MV-4-11 (cell line): ENCODE results near the gene ADGRL1.
"Not testable (repeated sequence)": the region's sequence is repeated elsewhere in the genome, so short reads cannot be mapped to it uniquely, and the experiment has no call there.

ENCODE experiments used
- DNase-seq: peaks from one replicate; lab custom pipeline; 2025; lab: John Stamatoyannopoulos, UW

The ADGRL1 gene

DNA sequence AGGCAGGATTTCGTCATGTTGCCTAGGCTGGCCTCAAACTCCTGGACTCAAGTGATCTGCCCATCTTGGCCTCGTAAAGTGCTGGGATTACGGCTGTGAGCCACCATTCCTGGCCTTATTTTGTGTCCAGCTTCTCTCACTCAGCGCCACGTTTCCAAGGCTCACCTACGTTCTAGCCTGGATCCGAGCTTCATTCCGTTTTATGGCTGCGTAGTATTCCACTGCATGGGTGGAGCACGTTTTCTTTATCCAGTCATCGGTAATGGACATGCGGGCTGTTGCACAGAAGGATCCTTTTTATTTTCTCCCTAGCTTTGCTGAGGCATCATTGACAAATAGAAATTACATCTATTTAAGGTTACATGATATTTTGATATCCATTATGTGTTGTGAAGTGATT lies 16.6 kb downstream of the ADGRL1 start:
- no peak for DNase-seq

DNA sequence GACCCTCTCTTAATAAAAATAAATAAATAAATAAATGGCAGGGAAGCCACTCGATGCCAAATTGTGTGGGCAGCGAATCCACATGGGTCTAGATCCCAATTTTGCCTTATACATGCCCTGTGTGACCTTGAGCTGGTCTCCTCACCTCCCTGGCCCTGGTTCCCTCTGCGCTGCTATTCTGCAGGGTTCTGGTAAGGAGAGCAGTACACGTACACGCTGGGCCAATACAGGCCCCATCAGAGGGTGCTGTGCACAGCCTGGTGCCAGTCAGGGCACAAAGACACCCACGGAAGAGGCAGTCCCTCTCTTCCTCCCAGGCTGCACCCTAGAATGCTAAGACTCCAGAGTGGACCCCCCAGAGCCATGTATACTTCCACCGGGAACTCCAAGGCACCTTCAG lies 17.9 kb downstream of the ADGRL1 start:
- not testable (repeated sequence) for DNase-seq

DNA sequence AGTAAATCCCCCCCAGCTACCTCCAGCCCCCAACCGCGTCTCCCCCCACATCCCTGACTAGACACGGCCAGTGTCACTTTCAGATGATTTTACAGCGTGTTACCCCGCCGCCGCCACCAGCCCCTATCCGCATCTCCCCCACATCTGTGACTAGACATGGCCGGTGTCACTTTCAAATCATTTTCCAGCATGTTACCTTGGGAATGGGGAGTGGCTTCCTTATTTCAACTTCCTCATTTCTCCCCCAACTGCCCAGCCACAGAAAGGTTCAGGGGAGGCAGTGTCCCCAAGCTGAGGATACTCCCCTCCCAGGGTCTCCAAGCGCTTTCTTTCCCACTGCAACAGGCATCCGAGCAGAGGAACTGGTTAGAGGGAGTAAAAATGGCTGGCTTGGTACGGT lies 18.4 kb downstream of the ADGRL1 start:
- peak; percentile 57 for DNase-seq

DNA sequence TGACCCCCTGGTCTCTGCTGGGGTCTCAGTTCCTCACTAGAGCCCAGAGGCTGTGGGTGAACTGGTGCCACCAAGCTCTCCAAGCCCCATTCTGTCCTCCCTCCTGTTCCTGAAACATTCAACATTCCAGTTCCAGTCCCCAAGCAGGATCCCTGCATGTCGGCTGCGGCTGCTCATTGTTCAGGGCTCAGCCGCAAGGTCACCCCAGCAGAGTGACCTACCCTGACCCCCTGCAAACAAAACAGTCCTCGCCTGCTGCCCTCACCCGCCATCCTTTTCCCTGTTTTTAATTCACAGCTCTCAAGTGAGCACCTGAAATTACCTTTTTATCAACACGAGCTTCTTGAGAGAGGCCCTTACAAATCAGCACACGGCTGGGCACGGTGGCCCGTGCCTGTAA lies 19.3 kb downstream of the ADGRL1 start:
- DNase-seq = not testable (repeated sequence)

DNA sequence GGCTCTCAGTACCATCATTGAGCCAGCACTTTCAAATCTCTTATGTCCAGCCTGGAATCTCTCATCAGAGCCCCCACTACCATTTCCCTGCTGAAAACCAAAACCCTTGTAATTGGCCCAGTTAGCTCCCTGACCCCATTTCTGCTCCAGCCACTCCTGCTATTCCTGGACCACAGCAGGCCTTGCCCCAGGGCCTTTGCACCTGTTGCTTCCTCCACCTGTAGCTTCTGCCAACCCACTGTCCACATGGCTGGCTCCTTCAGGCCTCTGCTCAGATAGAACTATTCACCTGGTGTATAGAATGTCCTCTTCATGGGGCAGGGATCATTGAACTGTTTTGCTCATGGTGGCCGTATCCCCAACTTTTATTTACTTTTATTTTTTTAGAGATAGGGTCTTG lies 20.3 kb downstream of the ADGRL1 start:
- DNase-seq = not testable (repeated sequence)

DNA sequence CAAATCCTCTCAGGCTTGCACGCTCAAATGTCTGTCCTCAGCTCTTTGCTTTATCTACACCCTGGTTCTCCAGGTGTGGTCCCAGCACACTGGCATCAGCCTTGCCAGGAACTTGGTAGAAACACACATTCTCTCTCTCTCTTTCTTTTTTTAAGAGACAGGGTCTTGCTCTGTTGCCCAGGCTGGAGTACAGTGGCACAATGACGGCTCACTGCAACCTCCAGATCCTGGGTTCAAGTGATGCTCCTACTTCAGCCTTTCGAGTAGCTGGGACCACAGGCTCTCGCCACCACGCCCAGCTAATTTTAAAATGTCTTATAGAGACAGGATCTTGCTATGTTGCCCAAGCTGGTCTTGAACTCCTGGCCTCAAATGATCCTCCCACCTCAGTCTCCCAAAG lies 20.8 kb downstream of the ADGRL1 start:
- no peak for DNase-seq

DNA sequence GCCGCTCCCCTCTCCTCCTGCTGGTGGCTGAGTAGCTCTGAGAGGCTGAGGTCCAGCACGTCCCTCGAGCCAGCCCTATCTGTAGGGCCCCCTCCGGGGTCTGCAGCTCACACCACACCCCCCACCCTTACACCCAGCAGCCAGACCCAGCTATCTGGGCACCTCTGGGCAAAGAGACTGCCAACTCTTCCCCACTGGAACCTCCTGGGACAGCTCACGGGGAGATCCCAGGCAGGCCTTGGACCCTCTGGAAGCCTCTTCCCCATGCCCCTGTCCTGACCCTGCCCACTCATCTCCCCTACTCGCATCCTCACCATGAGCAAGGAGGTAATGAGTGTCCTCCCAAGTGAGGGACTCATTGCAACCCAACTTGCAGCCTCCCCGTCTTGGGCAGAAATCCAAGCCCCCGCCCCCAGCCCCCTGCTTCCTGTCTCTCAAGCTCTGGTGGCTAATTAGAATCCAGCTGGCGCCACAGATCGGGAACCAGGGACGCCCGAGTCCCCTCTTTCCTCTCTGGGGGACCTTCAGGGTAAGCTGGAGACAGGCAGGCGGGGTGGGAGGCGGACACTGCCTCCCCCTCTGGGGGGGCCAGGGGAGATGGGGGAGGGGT lies 22.1 kb downstream of the ADGRL1 start:
- DNase-seq = no peak

DNA sequence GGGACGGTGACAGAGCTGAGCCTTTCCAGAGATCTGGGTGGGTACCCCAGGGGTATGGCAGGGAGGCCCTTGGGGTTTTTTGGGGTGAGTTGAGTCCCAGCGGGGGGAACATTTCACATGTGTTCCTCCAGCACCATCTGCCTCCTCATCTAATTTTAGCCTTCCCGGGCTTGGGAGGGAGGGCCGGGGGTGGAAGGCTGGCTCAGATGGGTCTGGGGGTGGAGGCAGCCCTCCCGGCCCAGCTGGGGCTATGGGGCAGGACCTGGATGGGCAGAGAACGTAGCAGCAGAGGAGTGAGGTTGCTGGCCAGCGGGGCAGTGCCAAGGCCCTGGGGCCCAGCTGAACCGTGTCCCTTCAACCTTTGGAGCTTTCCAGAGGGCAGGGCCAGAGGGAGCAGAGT lies 23.5 kb downstream of the ADGRL1 start:
- DNase-seq = no peak

DNA sequence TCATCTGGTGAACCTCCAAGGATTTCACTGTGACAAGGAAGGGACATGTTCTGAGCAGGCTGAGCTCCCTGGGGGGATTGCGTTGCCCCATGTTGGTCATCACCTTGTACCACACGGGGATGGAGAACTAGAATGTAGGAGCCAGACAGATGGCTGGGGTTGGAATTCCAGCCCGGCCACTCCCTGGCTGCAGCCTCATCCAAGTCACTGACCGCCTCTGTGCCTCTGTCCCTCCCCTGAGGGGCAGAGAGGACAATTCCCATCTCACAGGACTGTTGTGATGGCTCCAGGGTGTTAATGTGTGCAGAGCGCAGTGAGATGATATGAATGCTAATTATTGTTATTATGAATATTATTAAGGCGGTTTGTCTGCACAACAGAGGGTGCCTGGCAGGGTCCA lies 24.1 kb downstream of the ADGRL1 start:
- DNase-seq = no peak

DNA sequence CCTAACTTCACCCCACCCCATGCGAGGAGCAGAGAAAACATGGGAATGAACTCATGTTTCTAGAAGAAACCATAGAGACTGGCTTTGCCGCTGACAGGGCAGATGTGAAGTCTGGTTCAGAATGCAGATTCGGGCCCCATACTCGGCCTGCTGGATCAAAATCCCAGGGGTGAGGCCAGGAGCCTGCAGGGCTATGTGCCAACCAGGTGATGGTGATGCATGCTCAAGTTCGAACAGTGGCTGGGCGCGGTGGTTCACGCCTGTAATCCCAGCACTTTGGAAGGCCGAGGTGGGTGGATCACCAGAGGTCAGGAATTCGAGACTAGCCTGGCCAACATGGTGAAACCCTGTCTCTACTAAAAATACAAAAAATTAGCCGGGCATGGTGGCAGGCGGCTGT lies 24.8 kb downstream of the ADGRL1 start:
- DNase-seq = not testable (repeated sequence)

DNA sequence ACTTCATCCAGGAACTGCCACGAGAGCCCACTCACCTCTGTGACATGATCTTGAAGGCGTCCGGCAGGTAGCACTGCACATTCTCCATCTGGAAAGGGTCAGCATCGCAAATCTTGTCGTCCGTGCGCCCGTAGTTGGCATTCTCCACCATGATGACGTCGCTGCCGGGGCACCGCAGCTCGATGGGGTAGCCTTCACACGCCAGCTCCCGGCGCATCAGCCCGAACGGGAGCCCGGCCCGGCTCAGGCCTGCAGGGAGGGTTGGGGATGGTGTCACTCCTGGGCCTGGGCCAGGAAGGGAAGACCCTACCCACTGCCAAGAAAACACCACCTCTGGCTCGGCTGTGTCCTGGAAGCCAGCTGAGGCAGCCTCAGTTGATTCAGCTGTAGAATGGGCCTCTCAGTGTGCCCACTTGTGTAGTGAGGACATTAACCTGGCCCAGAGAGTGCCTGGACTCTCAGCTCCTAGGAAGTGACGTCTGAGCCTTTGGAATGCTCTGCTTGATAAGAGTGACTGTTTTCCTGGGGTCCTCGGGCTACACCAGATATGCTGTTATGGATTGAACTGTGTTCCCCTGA lies 28.4 kb downstream of the ADGRL1 start:
- DNase-seq = no peak

DNA sequence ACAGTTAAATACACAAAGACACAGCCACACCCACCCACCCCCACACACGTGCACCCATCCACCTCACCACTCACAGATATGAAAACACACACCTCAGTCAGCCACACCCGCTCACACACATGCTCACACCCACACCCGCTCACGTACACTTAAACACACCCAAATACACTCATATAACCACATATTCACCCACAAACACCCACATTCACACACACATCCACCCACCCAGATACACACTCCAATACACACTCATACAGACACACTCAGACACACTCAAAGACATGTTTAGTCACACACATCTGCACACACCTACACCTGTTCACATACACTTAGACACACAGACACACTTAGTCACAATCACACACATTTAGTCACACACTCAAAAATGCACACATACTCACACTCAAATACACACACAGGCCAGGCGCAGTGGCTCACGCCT lies 30.6 kb downstream of the ADGRL1 start:
- DNase-seq = no peak

DNA sequence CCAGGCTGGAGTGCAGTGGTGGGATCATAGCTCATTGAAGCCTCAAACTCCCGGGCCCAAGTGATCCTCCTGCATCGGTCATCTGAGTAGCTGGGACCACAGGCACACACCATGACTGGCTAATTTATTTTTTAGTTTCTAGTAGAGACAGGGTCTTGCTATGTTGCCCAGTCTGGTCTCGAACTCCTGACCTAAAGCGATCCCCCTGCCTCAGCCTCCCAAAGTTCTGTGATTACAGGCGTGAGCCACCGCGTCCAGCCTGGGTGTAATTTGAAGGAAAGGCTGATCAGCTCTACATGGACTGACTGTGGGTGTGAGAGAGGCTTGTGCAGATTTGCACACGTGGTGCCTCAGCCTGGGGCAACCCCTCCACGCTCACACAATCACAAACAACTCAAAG lies 31.1 kb downstream of the ADGRL1 start:
- no peak for DNase-seq

DNA sequence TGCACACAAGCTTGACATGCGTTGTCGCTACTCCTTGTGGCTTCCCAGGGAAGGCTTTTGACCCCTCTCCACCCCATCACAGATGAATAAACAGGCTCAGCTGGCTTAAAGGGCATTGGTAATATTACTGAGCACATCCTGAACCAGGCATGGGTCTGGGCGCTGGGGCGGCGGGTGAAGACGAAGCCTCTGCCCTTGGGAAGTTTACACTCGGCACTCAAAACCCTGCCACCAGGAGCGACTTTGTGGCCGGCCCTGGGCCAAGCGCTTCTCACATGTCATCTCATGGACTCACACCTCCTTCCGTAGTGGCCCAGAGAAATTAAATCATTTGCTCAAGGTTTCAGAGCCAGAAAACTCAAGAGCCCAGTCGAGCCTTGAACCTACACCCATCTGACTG lies 37.0 kb downstream of the ADGRL1 start:
- no peak for DNase-seq

DNA sequence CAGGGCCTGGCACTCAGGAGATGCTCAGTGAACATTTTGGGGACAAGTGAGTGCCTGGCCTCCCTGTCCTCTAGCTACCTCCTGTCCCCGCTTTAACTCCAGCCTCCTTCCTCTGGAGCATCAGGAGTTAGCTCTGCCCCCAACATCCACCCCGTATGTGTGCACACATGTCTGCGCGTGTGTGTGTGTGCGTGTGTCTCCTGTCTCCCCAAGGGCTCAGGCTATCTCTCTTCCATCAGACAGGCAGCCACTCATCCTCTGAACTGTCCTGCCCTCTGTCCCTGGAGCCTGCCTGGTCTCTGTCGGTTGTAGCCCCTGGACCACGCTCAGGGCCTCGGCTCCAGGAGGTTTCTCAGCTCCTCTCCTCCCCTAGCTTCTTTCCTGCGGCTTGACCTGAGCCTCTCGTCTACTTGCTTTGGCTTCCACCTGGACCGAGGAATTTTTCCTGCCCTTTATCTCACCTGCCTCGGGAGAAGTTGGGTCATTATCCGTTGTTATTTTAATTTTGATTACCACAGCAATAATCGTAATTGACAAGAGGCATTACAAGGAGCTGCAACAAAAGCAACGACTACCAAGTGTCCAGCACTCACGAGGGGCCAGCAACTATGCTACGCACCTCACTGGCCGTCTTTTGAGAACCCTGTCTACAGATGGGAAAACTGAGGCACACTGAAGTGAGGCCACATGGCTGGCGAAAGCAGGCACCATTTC lies 37.6 kb downstream of the ADGRL1 start:
- DNase-seq = no peak

DNA sequence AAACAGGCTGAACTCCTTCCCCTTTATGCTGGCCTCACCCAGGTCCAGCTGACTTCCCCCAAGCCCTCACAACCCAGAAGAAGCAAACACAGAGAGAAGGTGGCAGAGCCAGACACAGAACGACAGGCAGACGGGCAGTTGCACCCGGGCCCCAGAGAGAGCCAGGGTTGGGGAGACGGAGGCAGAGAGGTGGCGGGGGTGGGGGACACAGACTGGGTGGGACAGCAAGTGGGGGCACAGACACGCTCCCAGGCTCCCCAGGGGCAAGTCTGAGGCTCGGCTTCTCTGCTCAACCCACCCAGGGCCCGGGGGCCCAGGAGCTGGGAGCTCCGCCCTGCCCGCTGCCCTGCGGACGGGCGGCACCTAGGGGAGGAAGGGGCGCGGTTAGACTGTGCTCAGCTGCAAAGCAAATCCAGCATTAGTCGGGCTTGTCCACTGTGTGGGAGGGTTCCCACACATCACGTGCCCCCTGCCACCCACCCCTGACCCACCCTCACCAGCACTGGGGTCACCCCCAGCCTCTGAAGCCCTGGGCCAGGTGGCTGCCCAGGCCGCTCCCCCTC lies 38.3 kb downstream of the ADGRL1 start:
- DNase-seq = no peak

DNA sequence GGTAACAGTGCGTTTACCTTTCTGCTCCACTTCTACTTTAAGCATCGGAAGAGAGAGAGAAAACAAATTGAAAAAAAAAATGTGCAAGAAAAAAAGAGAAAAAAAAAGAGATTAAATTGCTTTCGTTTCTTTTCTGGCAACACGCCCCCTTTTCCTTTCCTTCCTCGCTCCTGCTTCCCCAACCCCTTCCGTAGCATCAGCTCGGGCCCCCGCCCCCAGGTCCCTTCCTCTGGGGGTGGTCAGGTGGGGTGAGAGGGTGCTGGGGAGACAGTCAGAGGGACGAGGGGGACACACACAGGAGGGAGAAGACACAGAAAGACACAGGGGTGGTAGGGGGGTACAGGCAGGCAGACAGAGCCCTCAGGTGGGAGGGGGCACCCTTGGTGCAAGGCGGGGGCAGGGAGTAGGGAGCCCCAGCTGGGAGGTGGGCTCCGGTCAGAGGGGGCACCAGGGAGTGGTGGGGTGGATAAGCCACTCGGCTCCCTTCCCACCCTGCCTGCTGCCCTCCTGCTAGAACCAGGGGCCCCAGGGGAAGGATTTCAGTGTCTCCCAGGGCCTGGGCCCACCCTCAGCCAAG lies 38.9 kb downstream of the ADGRL1 start:
- no peak for DNase-seq

DNA sequence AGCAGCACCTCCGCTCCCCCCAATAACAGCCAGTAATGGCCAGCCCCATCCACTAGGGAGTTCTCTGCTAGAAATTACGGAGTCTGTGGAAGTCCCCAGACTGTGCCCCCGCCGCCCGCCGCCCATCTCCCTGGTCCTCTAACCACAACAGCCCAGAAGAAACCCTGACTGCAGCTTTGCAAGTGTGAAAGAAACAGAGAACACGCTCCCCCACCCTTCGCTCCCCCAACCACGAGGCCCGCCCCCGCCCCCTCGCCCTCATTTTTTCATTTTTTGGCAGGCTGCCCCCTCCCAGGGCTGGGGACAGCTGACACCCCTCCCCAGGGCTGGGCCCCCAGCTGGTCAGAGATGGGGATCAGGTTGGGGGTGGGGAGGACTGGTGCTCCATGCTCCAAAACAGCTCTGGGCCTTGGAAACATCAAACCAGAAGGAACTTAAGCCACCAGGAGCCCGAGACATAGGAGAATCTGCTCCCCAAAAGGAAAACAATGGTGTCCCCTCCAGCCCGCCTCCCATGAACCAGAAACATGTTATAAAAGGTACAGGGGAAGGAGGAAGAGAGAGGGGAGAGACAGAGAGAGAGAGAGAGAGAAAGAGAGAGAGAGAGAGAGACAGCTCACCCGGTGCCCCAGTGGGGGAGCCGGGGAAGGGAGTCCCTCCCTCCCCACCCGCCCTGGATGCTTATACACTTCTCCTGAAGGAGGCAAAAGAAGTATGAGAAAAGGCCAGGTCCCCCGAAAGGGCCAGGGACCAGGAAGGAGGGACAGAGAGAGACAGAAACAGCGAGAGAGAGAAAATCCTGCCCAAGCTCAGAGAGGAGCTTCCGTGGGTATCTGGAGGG lies 39.8 kb downstream of the ADGRL1 start:
- no peak for DNase-seq

DNA sequence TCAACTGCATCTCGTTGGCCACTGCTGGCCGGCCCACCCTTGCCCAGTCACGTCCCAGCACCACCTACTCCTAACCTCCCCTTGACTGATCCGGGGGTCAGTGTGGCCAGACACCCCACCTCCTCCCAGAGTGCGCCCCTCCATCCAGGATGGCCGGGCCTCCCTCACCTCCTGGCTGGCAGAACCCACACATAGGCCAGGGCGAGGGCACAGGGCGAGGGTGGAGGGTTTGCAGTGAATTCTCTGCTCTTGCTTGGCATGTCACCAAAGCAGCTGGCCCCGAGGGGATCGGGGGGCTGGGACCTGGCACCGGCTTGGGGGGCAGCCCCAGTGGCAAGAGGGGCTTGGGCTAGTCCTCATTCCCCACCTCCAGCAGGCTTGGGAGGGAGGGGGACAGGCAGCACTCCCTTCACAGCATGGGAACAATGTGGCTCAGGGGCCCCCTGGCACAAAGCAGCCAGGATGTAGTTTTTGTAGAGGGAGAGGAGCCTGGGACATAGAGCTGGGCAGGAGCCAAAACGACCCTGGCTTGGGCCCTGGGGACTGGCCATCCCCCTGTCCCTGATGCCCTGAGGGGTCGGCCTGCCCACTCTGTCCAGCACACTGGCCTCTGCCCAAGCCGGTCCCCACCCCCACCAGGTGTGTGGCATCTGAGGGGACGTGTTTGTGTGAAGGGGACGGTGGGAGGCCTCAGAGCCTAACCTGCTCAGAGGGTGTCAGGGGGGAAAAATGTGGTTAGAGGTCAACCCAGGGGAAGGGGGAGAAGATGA lies 41.1 kb downstream of the ADGRL1 start:
- no peak for DNase-seq

DNA sequence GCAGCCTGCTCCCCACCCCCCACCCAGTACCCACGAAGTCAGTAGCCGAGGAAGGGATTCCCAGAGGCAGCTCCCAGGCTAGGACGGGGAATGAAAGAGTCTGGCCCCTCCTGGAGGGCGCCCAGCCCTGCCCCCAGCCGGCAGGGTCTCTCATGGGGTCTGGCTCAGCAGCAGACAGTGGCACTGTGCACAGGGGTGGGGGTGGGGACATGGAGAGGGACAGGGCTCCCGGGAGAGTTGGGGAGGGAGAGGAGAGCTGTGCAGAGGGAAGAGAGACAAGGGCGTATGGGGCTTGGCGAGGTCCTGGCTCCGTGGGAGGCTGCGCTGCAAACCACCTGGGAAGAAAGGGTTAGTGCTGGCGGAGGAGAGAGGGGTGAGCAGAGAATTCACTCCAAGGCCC lies 41.9 kb downstream of the ADGRL1 start:
- DNase-seq = no peak

DNA sequence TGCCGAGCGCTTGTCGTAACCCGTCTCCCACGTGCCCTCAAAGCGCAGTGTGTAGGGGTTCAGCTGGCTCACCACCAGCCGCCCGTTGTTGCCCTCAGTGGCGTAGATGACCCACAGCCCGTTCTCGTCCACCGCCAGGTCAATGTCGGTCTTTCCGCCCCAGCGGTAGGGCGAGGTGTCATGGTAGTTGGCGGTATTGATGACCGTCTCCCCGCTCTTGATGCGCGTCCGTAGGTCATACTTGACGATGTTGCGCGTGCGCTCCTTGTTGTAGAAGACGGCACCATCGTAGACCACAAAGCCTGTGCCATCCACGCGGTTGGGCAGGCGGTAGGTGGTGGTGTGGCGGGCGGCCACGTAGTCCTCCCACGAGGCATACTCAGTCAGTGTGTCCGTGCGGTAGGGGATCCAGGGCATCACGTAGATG lies 43.1 kb downstream of the ADGRL1 start:
- DNase-seq = no peak
